Lung (tissue), 12 donors: Measurements from ENCODE around the gene PCSK1N. TPM values are rescaled to one million over a fixed set of nuclear protein-coding genes. Genes with fewer than 3 reads are reported as not detected.

Experiments used
- ATAC-seq: fragments of 200-7000 bp; cut with Tn5 transposase; one replicate; pipeline ENCODE4 v1.9.1; 2020; ENCODE audit warnings: moderate number of reproducible peaks; ENCODE audit not compliant: insufficient read depth, low FRiP score
- DNase-seq, 3 donors: peaks; one replicate each; pipeline ENCODE4 v3.0.0-alpha.2; 2013 to 2017
- H3K27ac ChIP-seq, 2 donors: one replicate each; pipeline ENCODE4 v1.5.1; 2013; ENCODE audit warnings: mild to moderate bottlenecking in 2 of 2, moderate library complexity in 2 of 2, control low read depth in 1 of 2, inconsistent platforms in 1 of 2, low read depth in 1 of 2, low read length in 1 of 2
- H3K27me3 ChIP-seq, 3 donors: one replicate each; pipeline ENCODE4 v1.5.1; 2013; ENCODE audit warnings: low read length in 2 of 3; ENCODE audit not compliant: control insufficient read depth in 3 of 3, insufficient read depth in 3 of 3
- H3K36me3 ChIP-seq, 4 donors: one replicate each; pipeline ENCODE4 v1.5.1; 2013; ENCODE audit warnings: low read length in 4 of 4, mild to moderate bottlenecking in 1 of 4, moderate library complexity in 1 of 4; ENCODE audit not compliant: control insufficient read depth in 4 of 4, insufficient read depth in 4 of 4
- H3K4me1 ChIP-seq, 5 donors: one replicate each; pipeline ENCODE4 v1.5.1; 2013; ENCODE audit warnings: low read length in 5 of 5, mild to moderate bottlenecking in 2 of 5, moderate library complexity in 1 of 5; ENCODE audit not compliant: control insufficient read depth in 5 of 5, insufficient read depth in 5 of 5
- H3K4me3 ChIP-seq: one replicate; pipeline ENCODE4 v1.5.1; 2013; ENCODE audit warnings: mild to moderate bottlenecking, control low read depth, moderate library complexity
- H3K9ac ChIP-seq, 2 donors: one replicate each; pipeline ENCODE4 v1.5.1; 2013; ENCODE audit warnings: low read length in 2 of 2, control low read depth in 1 of 2; ENCODE audit not compliant: insufficient read depth in 1 of 2
- H3K9me3 ChIP-seq, 4 donors: one replicate each; pipeline ENCODE4 v1.5.1; 2013; ENCODE audit warnings: low read length in 3 of 4, mild to moderate bottlenecking in 1 of 4, moderate library complexity in 1 of 4; ENCODE audit not compliant: control insufficient read depth in 4 of 4, insufficient read depth in 3 of 4
- WGBS, 2 donors: extraction: QIAGEN DNeasy Blood & Tissue Kit; methylation state at CpG; one replicate each; pipeline ENCODE4 v1.1.7; 2013; 5-methylcytosine and 5-hydroxymethylcytosine counted together
- polyA plus RNA-seq, 2 donors: library from polyadenylated mRNA; stranded (reverse); fragments of 200-250 nt; gene quantifications; one replicate each; pipeline ENCODE4 v1.2.1, GENCODE V29; 2013
- total RNA-seq, 2 donors: library from RNA; depleted of rRNA in 1 of 2; stranded (reverse); fragments of >200 nt in 1 of 2; gene quantifications; one replicate each; pipeline ENCODE4 v1.2.1, GENCODE V29; 2014 to 2021
- TF ChIP-seq, protein P1 (sequence below): IDR thresholded peaks from 2 replicates; pipeline ENCODE4 v1.5.1; 2012; ENCODE audit warnings: mild to moderate bottlenecking; ENCODE audit errors: control extremely low read depth, extremely low read depth
- donor health status: control.
- donor health status: control.
- donor health status: Bipolar disorder and iron deficiency.
- donor health status: healthy.
- donor health status: DM: yes; HTN: yes; CAD: no.

The PCSK1N gene
- total and polyA plus RNA-seq, 4 donors = 1.3 to 10.7 (median 2.5) TPM

DNA sequence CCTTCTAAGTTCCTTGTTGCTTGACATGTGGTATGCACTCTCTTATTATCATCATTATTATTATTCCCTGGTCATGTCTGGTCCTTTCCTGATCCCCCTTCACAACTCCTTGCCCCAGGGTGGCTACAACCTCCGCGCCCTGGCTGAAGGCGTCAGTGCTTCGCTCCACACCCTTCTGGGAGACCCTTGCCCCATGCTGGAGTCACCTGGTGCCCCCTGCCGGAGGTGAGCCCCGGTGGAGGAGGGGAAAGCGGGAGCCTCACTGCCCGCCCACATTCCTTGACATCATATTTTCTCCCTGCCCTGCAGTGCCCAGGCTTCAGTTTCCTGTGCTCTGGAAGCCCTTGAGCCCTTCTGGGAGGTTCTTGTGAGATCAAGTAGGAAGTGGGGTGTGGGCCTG, 20.1 kb downstream of the PCSK1N start:
- TF ChIP-seq, protein P1, sequence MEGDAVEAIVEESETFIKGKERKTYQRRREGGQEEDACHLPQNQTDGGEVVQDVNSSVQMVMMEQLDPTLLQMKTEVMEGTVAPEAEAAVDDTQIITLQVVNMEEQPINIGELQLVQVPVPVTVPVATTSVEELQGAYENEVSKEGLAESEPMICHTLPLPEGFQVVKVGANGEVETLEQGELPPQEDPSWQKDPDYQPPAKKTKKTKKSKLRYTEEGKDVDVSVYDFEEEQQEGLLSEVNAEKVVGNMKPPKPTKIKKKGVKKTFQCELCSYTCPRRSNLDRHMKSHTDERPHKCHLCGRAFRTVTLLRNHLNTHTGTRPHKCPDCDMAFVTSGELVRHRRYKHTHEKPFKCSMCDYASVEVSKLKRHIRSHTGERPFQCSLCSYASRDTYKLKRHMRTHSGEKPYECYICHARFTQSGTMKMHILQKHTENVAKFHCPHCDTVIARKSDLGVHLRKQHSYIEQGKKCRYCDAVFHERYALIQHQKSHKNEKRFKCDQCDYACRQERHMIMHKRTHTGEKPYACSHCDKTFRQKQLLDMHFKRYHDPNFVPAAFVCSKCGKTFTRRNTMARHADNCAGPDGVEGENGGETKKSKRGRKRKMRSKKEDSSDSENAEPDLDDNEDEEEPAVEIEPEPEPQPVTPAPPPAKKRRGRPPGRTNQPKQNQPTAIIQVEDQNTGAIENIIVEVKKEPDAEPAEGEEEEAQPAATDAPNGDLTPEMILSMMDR = no peak
- no peaks in the 10 kb centered on the region for H3K9me3 ChIP-seq
- H3K27ac ChIP-seq = no peak overlapping the region
- H3K4me3 ChIP-seq = no peak overlapping the region
- peaks cover 0 to 6% (median 0%) of the 10 kb centered on the region in 3 donors for H3K27me3 ChIP-seq
- 85 to 88% methylated on average over 8 of the region's 8 CpGs for WGBS, 2 donors
- H3K4me1 ChIP-seq = no peaks in the 10 kb centered on the region
- DNase-seq (no peak), ATAC-seq (no peak)
- H3K9ac ChIP-seq = no peak overlapping the region
- H3K36me3 ChIP-seq = peaks cover 3 to 23% (median 10%) of the 10 kb centered on the region in 4 donors

DNA sequence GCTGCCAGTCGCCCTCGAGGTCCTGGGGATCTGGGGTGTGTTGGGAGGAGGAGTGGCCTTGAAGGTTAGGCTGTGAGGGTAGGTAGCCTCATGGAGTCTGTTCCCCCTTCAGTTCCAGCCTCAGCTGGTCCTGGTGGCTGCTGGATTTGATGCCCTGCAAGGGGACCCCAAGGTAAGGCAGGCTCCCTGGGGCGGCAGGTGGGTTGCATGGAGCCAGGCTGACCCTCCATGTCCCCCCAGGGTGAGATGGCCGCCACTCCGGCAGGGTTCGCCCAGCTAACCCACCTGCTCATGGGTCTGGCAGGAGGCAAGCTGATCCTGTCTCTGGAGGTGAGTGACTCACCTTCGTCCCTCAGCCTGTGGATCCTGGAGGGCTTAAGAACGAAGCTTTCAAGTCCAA, 20.7 kb downstream of the PCSK1N start:
- DNase-seq = no peak
- peaks cover 3 to 23% (median 10%) of the 10 kb centered on the region in 4 donors for H3K36me3 ChIP-seq

DNA sequence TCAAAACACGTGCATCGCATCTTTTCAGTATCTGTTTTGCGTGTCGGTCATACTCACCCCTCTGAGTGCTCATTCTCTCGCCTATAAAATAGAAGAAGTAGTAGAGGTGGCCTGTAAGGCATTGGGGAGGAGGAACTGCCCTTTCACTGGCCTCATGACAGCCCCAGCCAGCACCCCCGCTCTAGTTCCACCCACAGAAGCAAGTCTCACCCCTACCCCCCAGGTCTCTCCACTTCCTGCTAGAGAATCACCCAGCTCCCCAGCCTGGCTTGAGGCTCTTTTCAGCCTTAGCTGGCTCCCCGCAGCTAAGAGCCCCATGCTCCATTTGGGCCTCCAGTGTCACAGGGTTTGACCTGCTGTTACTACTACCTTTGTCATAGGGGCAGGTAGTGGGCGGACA, 21.8 kb downstream of the PCSK1N start:
- peaks cover 3 to 23% (median 9%) of the 10 kb centered on the region in 4 donors for H3K36me3 ChIP-seq
- DNase-seq = no peak
- no peak overlapping the region for H3K4me3 ChIP-seq
- H3K27ac ChIP-seq = no peak overlapping the region
- H3K9me3 ChIP-seq = no peaks in the 10 kb centered on the region
- H3K27me3 ChIP-seq = peaks cover 0 to 6% (median 0%) of the 10 kb centered on the region in 3 donors
- TF ChIP-seq, protein P1 = no peak
- no peaks in the 10 kb centered on the region for H3K4me1 ChIP-seq
- 81 to 87% methylated on average over 8 of the region's 8 CpGs for WGBS, 2 donors
- no peak overlapping the region for H3K9ac ChIP-seq
- ATAC-seq = peak; percentile 28

More for the DNA sequence above, 20.7 kb downstream of the PCSK1N start:
- Histone ChIP-seq H3K4me1 (no peaks in the 10 kb centered on the region), H3K9me3 (no peaks in the 10 kb centered on the region), H3K4me3 (no peak overlapping the region), H3K27ac (no peak overlapping the region), H3K27me3 (peaks cover 0 to 6% (median 0%) of the 10 kb centered on the region in 3 donors), H3K9ac (no peak overlapping the region)
- 87 to 100% methylated on average over 3 to 8 of the region's 8 CpGs for WGBS, 2 donors
- TF ChIP-seq, protein P1 = no peak
- ATAC-seq = no peak

GRCh38 chrX:48806081-48806480, 29.3 kb downstream of the PCSK1N start:
- Histone ChIP-seq H3K27ac (no peak overlapping the region), H3K9ac (no peak overlapping the region), H3K36me3 (peaks cover 0 to 11% (median 0%) of the 10 kb centered on the region in 4 donors), H3K9me3 (peaks cover 0 to 9% (median 0%) of the 10 kb centered on the region in 4 donors), H3K4me3 (no peak overlapping the region), H3K4me1 (no peaks in the 10 kb centered on the region), H3K27me3 (no peaks in the 10 kb centered on the region)
- TF ChIP-seq, protein P1 = no peak
- DNase-seq (no peak), ATAC-seq (no peak)
- WGBS, 2 donors = 81 to 96% methylated on average over 4 of the region's 4 CpGs
